GM19468 (cell line): ENCODE measurements around the gene SV2C.
"Not testable (repeated sequence)": the region's sequence is repeated elsewhere in the genome, so short reads cannot be mapped to it uniquely, and the experiment has no call there.

Experiments
- ATAC-seq: cut with Tn5 transposase; IDR thresholded peaks from one replicate; pipeline ENCODE4 v1.9.1; 2021; ENCODE audit warnings: mild to moderate bottlenecking, moderate library complexity, moderate number of reproducible peaks; ENCODE audit not compliant: unreplicated experiment; ENCODE audit errors: extremely low read depth

Gene SV2C

GRCh38 chr5:76290321-76290757 is 207.2 kb downstream of the SV2C start:
- ATAC-seq, result no peak

GRCh38 chr5:76291305-76292077 is 208.3 kb downstream of the SV2C start:
- ATAC-seq, result no peak

- ATAC-seq, result peak; percentile 56
These were observed 209.6 kb downstream of the SV2C start for GRCh38 chr5:76292620-76293322.

DNA sequence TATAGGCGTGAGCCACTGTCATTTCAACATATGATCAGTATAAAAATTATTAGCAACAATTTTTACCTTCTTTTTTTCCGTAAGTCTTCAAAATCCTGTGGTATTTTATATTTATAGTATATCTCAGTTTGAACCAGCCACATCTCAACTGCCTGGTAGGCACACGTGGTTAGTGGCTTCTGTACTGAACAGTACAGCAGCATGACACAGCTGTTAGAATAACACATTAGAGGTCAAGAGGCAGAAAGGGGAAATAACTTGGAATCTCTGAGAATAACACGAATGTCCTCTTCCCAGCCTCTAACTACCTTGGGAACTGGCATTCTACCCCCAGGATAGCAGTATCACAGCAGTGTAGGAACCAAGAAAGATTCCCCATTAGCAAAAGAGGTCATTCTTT is 211.4 kb downstream of the SV2C start:
- ATAC-seq, result no peak

DNA sequence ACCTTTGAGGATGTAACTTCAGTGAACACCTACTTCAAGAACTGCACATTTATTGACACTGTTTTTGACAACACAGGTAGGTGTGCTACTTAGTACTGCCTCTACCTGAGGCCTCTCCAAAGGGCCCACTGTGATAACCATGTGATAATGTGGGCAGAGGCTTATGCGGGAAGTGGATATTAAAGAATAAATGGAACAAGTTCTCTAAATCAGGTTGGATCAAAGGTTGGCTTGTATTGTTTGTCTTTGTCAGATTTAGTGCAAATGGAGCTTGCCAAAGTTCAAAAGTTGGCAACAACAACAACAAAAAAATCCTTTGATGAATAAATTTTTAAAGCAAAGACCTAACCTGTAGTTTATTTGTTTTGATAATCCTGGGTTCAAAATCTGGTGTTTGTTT is 215.7 kb downstream of the SV2C start:
- no peak for ATAC-seq

GRCh38 chr5:76299592-76299991 is 216.4 kb downstream of the SV2C start:
- no peak for ATAC-seq

DNA sequence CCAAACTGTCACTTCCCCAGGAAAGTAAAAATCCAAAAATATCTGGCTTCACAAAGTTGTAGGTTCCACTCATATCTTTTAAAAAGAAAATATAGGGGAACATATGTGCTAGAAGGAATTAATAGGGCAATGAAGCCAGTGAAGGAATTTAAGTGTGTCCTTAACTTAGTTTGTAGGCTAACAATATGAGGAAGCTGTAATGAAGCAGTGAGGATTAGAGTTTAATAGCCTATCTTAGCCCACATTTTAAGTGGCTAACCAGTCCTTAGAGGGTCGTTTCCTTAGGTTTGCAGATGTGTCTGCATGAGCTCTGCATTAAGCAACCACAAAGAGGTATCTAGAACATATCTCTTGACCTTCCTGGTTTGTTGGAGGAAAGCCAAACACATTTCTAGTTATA is 218.7 kb downstream of the SV2C start:
- ATAC-seq, result not testable (repeated sequence)

GRCh38 chr5:76302661-76303060 is 219.5 kb downstream of the SV2C start:
- ATAC-seq, result not testable (repeated sequence)

DNA sequence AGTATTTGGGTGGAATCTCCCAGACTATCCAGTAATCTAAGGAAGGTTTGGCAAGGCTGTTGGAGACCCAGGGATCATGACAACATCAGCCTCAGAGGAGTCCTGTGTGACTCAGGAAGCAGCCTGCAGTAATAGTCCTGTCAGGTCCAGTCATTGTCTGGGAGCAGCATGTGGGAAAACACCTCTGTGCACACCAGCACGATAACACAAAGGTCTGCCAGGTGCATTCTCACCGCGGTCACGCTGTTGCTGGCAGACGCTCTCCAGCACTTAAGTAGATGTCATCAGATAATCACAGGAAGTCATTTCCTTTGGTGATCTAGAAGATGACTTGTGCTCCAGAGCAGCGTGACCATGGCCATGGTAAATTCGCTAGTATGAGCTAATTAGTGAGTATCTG is 220.7 kb downstream of the SV2C start:
- ATAC-seq, result peak; percentile 38

GRCh38 chr5:76305269-76305668 is 222.1 kb downstream of the SV2C start:
- no peak for ATAC-seq

- no peak for ATAC-seq
These were observed 222.6 kb downstream of the SV2C start for GRCh38 chr5:76305775-76306174.

- ATAC-seq, result no peak
These were observed 227.0 kb downstream of the SV2C start for GRCh38 chr5:76310208-76310607.

DNA sequence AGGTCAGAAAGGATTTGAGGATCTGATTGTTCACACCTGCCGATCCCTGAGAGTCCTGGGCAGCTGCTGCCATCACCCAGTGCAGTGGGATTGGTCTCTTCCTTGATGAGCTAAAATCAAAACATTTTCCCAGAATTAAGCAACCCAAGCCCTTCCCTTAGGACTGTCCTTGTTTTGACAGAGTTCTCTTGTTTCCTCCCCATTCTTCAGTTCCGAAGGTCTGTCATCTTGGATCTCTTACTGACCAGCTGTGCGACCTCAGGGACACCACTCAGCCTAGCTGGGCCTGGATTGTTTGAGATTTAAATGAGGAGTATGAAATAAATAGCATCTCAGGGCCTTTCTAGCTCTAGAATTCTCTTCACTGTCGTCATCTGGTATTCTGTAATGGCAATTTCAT is 229.6 kb downstream of the SV2C start:
- ATAC-seq, result no peak

- ATAC-seq, result no peak
These were observed 231.5 kb downstream of the SV2C start for GRCh38 chr5:76314643-76315042.

DNA sequence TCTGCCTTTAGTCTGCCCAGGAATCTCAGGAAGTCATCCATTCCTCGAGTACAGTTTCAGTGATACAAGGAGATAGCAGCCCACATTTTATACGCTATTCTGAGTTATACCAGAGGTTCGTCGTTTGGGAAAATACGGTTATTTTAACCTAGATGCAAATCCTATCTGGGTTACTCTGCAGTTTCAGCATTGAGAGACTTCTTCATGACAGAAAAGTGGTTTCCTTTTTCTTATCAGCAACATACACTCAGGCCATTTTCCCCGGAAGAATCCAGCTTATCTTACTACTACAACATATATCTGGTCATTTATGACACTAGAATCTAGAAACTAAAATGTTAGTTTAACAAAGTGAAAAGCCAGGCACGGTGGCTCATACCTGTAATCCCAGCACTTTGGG is 236.5 kb downstream of the SV2C start:
- ATAC-seq, result no peak

DNA sequence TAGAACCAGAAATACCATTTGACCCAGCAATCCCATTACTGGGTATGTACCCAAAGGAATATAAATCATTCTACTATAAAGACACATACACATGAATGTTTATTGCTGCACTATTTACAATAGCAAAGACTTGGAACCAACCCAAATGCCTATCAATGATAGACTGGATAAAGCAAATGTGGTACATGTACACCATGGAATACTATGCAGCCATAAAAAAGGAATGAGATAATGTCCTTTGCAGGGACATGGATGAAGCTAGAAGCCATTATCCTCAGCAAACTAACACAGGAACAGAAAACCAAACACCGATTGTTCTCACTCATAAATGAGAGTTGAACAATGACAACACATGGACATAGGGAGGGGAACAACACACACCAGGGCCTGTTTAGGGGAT is 240.3 kb downstream of the SV2C start:
- ATAC-seq, result not testable (repeated sequence)

DNA sequence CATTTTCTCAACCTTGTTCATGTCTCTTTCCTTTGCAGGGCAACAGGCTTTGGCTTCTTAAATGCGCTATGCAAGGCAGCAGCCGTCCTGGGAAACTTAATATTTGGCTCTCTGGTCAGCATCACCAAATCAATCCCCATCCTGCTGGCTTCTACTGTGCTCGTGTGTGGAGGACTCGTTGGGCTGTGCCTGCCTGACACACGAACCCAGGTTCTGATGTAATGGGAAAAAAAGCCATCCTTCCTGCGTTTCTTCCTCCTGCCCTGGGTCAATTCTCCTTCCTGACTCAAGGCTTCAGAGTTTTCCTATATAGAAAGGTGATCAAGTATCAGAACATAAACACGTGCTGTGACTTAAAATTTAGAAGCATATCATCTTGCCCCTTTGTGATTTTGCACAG is 242.1 kb downstream of the SV2C start:
- no peak for ATAC-seq

DNA sequence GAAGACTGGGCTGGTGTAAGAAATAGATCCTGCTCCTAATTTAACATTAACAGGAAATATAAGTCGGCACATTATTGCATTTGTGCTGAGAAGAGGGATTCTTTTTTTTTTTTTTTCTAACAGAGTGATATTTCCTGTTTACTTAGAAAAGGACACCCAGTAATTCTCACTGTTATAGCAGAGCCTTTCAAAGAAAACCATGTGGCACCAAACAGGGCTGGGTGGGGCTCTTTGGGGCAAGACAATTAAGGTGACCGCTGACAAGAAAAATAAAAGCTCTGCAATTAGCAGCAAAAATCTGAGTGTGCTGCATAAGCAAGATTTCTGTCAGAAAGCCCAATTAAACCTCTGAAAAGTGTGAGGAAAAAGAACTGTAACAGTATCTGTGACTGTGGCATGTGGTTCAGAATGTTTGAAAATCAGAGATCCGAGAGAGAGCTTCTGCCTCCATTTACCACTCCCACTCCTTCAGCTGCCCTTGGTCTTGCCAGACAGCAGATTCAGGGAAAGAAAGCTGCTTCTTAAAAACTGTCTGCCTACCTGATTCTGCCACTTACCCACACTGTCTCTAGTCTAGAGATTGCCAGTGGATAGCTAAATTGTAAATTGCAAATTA is 242.8 kb downstream of the SV2C start:
- no peak for ATAC-seq

- ATAC-seq, result no peak
These were observed 243.6 kb downstream of the SV2C start for GRCh38 chr5:76326577-76327302.

GRCh38 chr5:76329346-76329745 is 246.2 kb downstream of the SV2C start:
- no peak for ATAC-seq

DNA sequence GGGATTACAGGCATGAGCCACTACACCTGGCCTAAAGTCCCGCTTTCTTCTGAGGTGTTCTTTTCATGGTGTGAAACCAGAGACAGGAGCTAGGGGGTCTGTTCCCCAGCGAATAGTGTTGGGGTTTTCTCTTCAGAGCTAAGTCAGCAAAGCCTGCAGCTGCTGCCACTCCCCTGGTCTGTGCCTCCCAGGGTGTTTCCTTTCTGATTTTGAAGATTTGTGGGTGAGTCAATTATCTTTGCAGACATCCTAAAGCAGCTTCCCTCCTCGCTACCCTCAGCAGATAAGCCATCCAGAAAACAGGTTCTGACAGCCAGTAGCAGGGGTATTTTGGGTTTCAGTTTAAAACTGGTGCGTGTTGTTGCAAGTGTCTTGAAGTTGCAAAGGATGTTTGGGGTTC is 247.9 kb downstream of the SV2C start:
- ATAC-seq, result no peak
